ENCODE results near the gene KIAA0825. TPM values are rescaled to one million over a fixed set of nuclear protein-coding genes. Genes with fewer than 3 reads are reported as not detected.
A peak's percentile ranks its signal among the peaks of the same experiment; 100 is the strongest.
"Not testable (repeated sequence)": the region's sequence is repeated elsewhere in the genome, so short reads cannot be mapped to it uniquely, and the experiment has no call there.

KIAA0825 gene
- total RNA-seq, 1 donor from 2014 or later, result 2.9 TPM

DNA sequence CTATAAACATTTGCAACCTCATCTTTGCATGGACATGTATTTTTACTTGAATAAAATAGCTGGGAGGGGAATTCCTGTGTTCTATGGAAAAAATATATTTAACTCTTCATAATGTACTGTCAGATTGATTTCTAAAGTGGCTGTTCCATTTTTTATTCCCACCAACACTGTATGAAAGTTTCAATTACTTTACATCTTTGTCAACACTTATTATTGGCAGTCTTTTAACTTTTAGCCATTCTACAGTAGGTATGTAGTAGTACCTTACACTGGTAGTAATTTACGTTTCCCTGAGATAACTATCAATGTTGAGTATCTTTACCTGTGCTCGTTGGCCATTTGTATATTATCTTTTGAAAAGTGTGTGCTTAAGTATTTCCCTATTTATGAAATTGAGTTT is 429.7 kb downstream of the KIAA0825 start:
- DNase-seq (ENCODE audit: low read depth), result no peak

GRCh38 chr5:94184870-94185269 is 433.5 kb downstream of the KIAA0825 start:
- DNase-seq (ENCODE audit: low read depth), result no peak

- DNase-seq (ENCODE audit: low read depth), result peak; percentile 20
Measured at GRCh38 chr5:94181895-94182294, 436.5 kb downstream of the KIAA0825 start.

DNA sequence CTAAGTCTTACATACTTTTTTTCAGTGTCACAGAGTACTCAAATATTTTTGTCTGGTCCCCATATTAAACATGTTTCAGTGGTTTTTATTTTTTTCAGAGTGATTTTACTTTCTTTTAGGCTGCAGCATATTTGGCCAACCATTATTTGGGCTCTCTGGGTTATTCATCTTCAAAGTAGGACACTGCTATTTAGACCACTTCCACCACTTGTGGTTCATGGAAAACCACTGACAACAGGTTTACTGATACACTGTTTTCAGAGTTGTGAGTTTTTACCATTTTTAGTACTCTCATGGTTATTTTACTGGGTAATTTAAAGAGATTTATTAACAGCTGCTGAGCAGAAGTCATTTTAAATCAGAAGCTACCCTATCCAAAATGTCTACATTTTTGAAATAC is 437.6 kb downstream of the KIAA0825 start:
- peak; percentile 62 for DNase-seq (ENCODE audit: low read depth)

DNA sequence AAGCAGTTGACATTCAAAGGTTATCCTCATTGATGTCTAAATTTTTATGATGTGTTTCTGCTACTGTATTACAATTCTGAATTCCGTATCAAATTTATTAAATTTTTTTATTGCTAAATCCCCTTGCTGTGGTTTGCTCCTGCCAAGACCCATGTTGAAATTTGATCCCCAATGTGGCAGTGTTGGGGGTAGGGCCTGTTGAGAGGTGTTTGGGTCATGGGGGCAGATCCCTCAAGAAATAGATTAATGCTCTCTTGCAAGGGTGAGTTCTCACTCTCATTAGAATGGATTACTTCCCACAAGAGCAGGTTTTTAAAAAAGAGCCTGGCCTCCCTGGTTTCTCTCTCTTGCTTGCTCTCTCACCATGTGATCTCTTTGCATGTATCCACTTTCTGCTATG is 442.5 kb downstream of the KIAA0825 start:
- DNase-seq (ENCODE audit: low read depth), result no peak

DNA sequence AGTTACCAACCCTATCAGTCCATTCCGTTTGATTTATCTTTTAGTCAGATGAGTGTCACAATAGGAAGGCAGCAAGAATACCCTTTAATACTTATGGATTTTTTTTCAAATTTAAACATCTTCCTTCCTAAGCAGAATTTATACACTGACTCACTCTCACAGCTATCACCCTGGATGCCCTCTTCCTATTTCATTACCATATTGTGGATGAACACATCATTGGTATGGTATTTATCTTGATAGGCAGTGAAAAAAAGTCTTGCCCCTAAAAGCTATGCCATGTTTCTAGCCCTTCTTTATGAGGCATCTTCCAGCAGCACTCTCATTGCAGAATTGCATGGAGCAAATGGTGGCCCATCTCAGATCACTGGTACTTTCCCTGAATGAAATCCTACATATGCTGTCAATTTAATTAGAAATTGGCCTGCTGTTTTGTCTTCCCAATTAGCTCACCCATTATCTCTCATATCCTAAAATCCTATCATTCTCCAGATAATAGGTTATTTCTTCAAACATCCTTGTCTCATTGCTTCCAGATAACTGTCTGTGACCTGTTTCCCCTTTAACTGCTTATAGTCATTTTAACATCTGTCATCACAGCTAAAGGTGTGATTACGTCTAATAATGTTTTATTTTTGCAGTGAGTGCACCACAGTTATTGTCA is 443.5 kb downstream of the KIAA0825 start:
- DNase-seq (ENCODE audit: low read depth), result no peak

GRCh38 chr5:94173100-94173499 is 445.3 kb downstream of the KIAA0825 start:
- no peak for DNase-seq (ENCODE audit: low read depth)

DNA sequence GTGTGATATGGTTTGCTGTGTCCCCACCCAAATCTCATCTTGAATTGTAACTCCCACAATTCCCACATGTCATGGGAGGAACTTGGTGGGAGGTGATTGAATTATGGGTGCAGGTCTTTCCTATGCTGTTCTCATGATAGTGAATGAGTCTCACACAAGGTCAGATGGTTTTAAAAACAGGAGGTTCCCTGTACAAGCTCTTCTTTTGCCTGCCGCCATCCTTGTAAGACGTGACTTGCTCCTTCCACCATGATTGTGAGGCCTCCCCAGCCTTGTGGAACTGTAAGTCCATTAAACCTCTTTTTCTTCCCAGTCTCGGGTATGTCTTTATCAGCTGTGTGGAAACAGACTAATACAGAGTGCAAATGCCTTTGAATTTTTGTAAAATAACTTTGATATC is 447.3 kb downstream of the KIAA0825 start:
- DNase-seq (ENCODE audit: low read depth), result not testable (repeated sequence)

DNA sequence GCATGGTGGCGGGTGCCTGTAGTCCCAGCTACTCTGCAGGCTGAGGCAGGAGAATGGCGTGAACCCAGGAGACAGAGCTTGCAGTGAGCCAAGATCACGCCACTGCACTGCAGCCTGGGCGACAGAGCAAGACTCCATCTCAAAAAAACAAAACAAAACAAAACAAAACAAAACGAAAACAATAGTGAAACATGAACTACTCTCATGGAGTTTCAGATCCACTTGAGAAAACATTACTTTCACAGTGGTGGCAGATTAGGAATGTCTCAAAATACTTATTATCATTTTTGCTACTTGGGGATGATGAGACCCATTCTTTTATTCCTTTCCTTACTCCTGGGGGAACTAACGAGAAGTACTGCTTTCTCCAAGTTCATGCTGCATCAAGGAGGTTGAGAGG is 448.2 kb downstream of the KIAA0825 start:
- DNase-seq (ENCODE audit: low read depth), result not testable (repeated sequence)

DNA sequence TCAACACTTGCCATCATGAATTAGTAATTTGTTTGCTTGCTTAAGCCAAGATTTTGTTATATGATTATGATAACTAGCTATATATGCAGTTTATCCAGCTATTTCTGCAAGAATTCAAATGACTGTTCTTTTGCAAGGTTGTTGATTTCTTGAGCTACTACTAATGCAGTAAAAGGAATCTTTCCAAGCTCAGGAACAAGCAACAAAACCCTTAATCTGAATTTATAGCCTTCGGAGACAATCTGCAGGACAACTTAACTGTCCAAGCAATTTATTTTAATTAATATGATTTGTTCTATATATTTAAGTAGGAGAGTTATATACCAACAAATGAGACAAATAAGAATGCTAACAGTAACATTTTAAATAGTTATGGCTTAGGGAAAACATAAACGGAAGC is 450.3 kb downstream of the KIAA0825 start:
- DNase-seq (ENCODE audit: low read depth), result no peak

GRCh38 chr5:94161801-94162200 is 456.6 kb downstream of the KIAA0825 start:
- no peak for DNase-seq (ENCODE audit: low read depth)

DNA sequence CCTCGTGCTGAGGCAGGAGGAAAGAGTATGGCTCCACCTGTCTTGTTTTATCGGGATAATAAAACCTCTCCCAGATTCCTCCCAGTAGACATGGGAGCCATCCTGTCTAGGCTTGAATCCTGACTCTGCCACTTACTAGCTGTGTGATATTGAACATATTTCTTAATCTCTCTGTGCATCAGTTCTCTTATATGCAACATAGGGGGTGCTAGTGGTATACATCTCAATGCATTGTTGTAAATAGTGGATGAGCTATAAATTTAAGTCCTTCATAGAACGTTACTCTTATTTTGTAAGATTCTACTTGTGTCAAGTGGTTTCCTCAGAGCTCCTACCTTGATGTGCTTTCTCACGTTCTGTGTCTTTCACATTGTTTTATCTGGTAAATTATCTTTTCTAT is 459.3 kb downstream of the KIAA0825 start:
- no peak for DNase-seq (ENCODE audit: low read depth)

- no peak for DNase-seq (ENCODE audit: low read depth)
Measured at GRCh38 chr5:94157704-94158539, 460.5 kb downstream of the KIAA0825 start.

GRCh38 chr5:94154672-94155071 is 463.7 kb downstream of the KIAA0825 start:
- no peak for DNase-seq (ENCODE audit: low read depth)

- no peak for DNase-seq (ENCODE audit: low read depth)
Measured at GRCh38 chr5:94153736-94154450, 464.5 kb downstream of the KIAA0825 start.

DNA sequence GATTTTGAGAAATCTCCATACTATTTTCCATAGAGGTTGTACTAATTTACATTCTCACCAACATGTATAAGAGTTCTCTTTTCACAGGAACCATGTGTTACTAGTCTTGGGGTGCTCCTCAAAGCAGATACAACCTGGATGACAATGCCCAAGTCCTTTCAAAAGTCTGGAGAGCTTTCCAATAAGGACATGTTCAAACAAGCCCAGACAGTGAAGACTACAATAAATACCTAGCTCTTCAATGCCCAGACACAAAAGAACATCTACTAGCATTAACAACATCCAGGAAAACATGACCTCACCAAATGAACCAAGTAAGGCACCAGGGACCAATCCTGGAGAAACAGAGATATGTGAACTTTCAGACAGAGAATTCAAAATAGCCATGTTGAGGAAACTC is 474.8 kb downstream of the KIAA0825 start:
- not testable (repeated sequence) for DNase-seq (ENCODE audit: low read depth)

DNA sequence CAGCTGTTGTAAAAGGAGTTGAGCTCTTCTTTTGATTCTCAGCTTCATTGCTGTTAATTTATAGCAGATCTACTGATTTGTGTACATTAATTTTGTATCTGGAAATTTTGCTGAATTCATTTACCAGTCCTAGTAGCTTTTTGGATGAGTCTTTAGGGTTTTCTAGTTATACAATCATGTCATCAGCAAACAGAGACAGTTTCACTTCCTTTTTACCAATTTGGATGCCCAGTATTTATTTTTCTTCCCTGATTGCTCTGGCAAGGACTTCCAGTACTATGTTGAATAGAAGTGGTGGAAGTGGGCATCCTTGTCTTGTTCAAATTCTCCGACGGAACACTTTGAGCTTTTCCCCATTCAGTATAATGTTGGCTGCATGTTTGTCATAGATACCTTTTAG is 478.1 kb downstream of the KIAA0825 start:
- DNase-seq (ENCODE audit: low read depth), result no peak

GRCh38 chr5:94130077-94130476 is 488.3 kb downstream of the KIAA0825 start:
- no peak for DNase-seq (ENCODE audit: low read depth)

- no peak for DNase-seq (ENCODE audit: low read depth)
Measured at GRCh38 chr5:94125107-94125506, 493.3 kb downstream of the KIAA0825 start.

DNA sequence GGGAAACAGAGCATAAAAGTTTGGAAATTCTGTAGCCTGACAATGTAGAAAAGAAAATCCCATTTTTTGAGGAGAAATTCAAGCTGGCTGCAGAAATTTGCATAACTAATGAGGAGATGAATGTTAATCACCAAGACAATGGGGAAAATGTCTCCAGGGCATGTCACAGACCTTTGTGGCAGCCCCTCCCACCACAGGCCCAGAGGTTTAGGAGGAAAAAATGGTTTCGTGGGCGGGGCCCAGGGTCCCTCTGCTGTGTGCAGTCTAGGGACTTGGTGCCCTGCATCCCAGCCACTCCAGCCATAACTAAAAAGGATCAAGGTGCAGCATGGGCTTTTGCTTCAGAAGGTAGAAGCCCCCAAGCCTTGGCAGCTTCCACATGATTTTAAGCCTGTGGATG is 502.1 kb downstream of the KIAA0825 start:
- not testable (repeated sequence) for DNase-seq (ENCODE audit: low read depth)

DNA sequence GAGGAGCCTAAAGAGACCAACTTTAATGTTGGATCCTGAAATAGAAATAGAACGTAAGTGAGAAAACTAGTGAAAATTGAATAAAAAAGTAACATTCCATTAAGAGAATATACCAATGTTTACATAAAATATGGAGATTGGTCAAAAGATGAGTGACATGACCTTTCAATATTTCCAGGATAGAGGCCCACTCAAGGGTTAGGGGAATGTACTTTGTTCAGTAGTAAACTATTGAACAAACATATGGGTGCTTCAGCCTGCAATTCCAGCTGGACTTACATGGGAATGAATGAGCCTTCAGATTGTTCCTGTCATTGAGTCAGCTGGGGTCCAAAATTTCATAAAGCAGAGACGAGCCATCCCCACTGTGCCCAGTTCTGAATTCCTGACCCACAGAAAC is 505.3 kb downstream of the KIAA0825 start:
- DNase-seq (ENCODE audit: low read depth), result no peak
